ENCODE results near the gene ASPN.

Gene ASPN

DNA sequence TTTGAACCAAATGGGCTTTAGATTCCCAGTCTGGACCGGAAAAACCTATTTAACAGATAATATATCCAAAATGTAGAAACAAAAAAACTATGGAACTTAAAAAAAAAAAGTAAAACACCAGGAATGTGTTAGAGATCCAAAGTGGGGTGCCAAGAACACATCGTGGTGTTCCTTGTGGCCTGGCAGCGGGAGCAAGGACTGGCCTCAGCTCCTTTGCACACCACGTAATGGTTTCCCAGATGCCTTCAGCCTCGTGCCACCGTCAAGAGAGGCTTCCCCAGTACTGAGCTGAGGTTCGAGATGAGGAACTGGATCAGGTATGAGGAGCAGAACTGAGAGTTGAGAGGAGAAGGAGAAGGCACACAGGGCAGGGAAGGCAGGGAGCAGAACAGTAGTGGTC is 3.5 kb downstream of the ASPN start:
- DNase-seq (ENCODE audit: insufficient read length, low spot score) (no peak), FAIRE-seq (no peak)
- no peak for TF ChIP-seq POLR2A (IDR thresholded peaks at IDR 0.05; ENCODE audit: low read depth, low read length)

DNA sequence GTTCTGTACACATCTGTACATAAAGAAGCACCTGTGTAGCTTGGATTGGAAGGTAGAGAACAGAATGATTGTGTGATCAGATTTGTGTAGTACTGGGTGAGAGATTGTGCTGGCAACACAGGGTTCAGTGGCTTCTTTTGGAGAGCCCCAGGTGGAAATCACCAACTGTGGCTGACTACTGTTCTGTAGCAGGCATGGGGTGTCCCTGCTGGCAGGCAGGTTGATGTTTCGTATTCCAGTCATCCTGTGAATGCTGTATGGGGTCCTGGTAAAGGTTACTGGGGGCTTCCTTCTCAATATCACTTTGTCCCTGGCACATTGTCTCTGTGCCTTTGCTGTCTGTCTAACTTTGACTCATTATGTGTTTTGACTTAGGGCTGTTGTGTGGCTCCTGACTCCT is 5.3 kb downstream of the ASPN start:
- FAIRE-seq (no peak), DNase-seq (ENCODE audit: insufficient read length, low spot score) (no peak)
- TF ChIP-seq POLR2A (IDR thresholded peaks at IDR 0.05; ENCODE audit: low read depth, low read length), result no peak

DNA sequence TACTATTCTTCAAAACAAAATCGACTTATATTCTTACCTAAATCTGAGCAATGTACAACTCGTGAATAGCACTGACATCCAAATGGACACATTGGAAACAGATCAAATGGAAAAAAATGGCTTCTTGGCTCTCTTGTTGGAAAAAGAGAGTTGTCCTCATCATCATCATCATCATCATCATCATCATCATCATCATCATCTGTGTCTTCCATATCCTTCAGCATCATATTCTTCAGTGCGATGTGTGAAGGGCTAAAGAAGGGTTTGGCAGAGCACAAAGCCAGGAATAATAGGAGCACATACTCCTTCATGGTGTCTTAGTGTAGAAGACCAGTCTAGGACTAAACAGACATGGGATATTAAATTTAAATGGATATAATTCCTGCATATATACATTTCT is 7.7 kb downstream of the ASPN start:
- FAIRE-seq (peak; percentile 38), DNase-seq (ENCODE audit: insufficient read length, low spot score) (no peak)
- TF ChIP-seq POLR2A (IDR thresholded peaks at IDR 0.05; ENCODE audit: low read depth, low read length), result no peak

DNA sequence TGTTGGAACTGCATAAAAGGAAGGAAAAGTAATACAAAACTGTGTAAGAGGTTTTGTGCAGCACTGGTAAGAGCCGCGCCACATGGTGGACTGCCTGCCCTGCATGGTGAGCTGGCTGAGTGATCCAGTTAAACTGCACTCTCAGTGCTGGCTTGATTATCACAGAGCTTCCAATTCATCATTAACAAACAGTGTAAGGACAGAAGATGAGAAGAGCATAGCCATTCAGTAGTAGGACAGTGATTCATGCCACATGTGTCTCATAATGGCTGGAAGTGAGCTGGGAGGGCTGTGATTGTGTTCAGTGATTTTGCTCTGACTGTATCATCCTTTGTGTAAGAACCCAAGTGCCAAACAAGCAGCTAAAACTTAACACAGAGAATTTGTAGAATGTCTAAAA is 14.1 kb downstream of the ASPN start:
- FAIRE-seq (peak; percentile 73), DNase-seq (ENCODE audit: insufficient read length, low spot score) (no peak)
- TF ChIP-seq POLR2A (IDR thresholded peaks at IDR 0.05; ENCODE audit: low read depth, low read length), result no peak

DNA sequence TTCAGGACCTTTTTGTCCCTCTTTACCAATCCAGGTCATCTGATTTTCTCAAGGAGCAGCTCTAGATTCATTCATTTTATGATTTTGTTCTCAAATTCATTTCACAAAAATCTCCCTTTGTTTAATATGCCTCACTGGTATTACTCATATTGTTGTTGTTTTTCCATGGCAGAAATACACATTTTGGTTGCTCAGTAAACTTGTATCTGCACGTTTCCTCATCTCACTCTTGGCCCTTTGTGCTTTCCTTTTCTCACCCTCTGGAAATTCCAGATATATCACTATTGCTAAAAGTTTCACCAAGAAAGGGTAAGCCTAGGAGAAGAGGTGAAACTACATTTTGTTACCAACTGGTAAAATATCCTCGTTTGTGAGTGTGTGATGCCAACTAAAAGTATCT is 14.8 kb downstream of the ASPN start:
- no peak for TF ChIP-seq POLR2A (IDR thresholded peaks at IDR 0.05; ENCODE audit: low read depth, low read length)
- no peak for FAIRE-seq

DNA sequence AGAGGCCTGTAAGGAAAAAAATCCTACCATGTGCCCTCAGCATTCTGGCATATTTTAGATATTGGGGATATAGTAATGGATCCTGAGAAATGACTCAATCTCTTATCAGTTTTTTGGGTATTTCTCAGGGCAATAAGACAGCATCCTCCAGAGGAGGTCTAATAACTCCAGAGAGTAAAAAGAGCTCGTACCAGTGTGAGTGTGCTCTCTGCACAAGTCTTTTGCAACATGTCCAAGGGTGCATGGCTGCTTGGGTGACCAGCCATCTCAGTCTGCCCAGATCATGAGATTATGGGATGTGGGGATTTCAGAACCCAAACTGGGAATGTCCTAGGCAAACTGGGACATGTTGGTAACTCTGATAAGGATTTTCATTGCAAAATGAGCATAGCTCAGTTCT is 15.3 kb downstream of the ASPN start:
- FAIRE-seq (no peak), DNase-seq (ENCODE audit: insufficient read length, low spot score) (no peak)
- no peak for TF ChIP-seq POLR2A (IDR thresholded peaks at IDR 0.05; ENCODE audit: low read depth, low read length)

More for the DNA sequence above, 14.8 kb downstream of the ASPN start:
- DNase-seq (ENCODE audit: insufficient read length, low spot score), result no peak

DNA sequence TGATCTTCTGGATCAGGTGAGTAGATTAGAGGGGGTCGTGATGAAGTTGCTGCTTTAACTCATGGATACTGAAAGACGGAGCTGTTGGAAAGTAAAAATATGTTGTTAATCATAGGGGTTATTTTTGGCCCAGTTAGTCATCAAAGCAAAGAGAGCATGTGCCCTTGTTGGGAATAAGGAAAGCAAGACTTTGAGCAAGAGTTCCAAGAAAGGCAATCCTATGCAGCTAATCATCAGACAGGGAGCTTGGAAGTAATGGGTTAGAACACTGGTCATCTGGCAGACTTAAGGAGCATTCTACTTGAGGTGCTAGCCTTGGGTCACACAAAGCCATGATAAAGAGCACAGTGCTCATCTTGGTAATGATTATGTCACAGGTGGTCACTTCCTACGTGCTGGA is 18.3 kb downstream of the ASPN start:
- DNase-seq (ENCODE audit: insufficient read length, low spot score) (peak; percentile 19), FAIRE-seq (peak; percentile 92)
- TF ChIP-seq POLR2A (IDR thresholded peaks at IDR 0.05; ENCODE audit: low read depth, low read length), result no peak

DNA sequence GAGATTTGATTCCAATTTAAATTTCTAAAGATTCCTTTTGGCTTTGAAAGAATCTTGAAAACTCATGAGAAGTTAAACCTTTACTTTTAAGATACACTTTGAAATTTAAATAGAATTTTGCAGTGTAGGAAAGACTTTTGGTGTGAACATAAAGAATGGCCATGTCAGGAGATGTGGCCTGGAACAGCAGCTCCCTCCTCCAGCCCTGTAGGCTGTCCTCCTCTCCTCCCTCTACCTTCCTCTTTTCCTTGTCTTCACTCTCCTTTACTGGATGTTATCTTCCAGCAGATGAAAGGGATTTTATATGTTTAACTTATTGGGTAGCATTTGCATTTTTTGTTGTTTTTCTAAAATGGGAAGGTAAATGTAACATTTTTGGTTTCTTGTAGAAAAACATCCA is 18.9 kb downstream of the ASPN start:
- no peak for TF ChIP-seq POLR2A (IDR thresholded peaks at IDR 0.05; ENCODE audit: low read depth, low read length)
- DNase-seq (ENCODE audit: insufficient read length, low spot score) (no peak), FAIRE-seq (no peak)

DNA sequence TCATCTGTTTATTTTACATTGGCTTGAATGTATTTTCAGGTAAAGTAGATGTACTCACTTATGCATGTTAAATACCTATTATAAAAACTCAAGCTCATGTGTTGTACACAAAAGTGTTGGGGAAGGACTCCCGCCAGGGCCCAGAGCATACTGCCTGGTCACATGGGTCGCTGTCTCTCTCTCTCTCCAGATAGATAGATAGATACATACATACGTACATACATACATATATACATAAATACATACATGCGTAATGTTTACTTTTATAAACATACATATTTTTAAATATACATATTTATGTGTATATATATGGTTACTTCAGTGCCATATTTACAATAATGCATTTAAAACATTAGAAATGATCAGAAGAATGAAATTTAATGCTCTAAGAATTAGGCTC is 24.7 kb downstream of the ASPN start:
- DNase-seq (ENCODE audit: insufficient read length, low spot score), result no peak
- peak; percentile 64 for FAIRE-seq

DNA sequence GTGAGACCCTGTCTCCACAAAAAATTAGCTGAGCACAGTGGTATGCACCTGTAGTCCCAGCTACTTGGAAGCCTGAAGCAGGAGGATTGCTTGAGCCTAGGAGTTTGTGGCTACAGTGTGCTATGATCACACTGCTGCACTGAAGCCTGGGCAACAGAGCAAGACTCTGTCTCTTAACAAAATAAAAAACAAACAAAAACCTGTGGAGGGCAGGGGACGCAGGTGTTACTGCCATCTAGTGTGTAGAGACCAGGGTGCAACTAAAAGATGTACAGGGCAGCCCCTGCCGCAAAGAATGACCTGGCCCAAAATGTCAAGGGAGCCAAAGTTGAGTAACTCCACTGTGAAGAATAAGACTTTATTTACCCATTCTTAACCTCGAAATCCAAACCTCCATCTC is 27.1 kb downstream of the ASPN start:
- DNase-seq (ENCODE audit: insufficient read length, low spot score) (peak; percentile 14), FAIRE-seq (peak; percentile 94)
- TF ChIP-seq POLR2A (IDR thresholded peaks at IDR 0.05; ENCODE audit: low read depth, low read length), result no peak

More for the DNA sequence above, 24.7 kb downstream of the ASPN start:
- TF ChIP-seq POLR2A (IDR thresholded peaks at IDR 0.05; ENCODE audit: low read depth, low read length), result no peak

DNA sequence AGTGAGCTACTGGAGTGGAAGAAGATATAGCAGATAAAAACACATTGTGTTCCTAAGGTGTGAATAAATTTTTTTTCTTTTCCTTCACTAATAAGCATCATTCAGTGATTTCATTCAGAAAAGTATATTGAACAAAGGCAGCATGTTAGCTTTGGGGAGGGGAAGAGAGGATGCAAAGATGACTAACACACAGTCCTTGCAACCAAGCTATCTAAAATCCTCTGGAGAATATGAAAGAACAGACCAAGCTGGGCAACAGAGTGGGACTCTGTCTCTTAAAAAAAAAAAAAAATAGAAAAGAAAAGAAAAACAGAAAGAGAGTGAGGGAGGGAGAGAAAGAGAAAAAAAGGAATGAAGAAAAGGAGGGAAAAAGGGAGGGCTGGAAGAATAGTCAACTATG is 35.8 kb downstream of the ASPN start:
- no peak for DNase-seq (ENCODE audit: insufficient read length, low spot score)
- no peak for TF ChIP-seq POLR2A (IDR thresholded peaks at IDR 0.05; ENCODE audit: low read depth, low read length)
- FAIRE-seq, result no peak

DNA sequence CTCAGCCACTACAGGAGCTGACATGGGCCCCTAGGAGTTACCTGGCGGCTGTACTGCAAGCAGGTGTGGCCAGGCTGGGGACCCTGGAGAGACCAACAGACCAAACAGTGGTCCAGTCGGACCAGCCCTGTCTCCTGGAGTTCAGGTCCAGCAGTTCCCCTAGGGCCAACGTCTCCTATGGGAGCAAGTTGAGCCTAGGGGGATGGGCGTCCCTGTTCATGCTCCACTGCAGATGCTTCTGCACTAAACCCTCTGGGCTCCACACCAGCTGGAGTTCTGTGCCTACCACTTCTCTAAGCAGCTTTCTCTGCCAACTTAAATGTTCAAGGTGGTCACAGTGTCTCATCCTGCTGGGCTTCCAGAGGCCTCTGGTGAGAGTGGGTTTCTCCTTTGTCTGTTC is 37.5 kb downstream of the ASPN start:
- no peak for FAIRE-seq
- DNase-seq (ENCODE audit: insufficient read length, low spot score), result no peak
- no peak for TF ChIP-seq POLR2A (IDR thresholded peaks at IDR 0.05; ENCODE audit: low read depth, low read length)

DNA sequence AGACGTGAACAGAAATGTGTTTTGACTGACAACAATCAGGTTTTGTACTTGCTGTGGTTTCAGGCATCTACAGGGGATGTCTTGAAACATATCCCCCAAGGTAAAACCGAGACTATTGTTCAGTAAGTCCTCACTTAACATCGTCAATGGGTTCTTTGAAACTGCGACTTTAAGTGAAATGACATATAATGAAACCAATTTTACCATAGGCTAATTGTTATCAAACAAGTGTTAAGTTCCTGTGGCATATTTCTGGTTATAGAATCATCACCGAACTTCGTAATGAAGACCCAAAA is 41.6 kb downstream of the ASPN start:
- TF ChIP-seq POLR2A (IDR thresholded peaks at IDR 0.05; ENCODE audit: low read depth, low read length), result no peak
- peak; percentile 71 for FAIRE-seq

DNA sequence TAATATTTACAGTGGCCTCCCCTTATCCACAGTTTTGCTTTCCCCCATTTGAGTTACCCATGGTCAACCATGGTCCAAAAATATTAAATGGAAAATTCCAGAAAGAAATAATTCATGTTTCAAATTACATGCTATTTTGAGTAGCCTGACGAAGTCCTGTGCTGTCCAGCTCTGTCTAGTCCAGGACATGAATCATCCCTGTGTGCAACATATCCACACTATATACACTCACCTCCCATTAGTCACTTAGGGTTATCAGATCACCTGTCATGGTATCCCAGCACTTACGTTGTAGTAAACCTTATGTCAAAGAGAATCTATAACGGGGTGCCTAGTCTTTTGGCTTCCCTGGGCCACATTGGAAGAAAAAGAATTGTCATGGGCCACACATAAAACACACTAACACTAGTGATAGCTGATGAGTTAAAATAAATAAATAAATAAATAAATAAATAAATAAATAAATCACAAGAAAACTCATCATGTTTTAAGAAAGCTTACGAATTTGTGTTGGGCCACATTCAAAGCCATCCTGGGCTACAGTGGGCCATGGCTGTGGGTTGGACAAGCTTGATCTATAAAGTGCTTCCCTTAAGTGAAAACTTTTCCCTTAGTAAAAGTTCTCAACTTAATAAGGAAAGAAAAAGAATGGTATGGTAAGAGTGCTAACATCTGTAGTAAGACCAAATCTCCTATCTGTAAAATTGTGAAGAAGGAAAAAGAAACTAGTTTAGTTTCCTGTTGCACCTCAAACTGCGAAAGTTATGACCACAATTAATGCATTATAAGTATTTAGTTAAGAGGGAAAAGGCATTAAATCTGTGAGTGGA is 42.2 kb downstream of the ASPN start:
- FAIRE-seq, result peak; percentile 98
- no peak for TF ChIP-seq POLR2A (IDR thresholded peaks at IDR 0.05; ENCODE audit: low read depth, low read length)

More for the DNA sequence above, 41.6 kb downstream of the ASPN start:
- DNase-seq (ENCODE audit: insufficient read length, low spot score), result no peak

DNA sequence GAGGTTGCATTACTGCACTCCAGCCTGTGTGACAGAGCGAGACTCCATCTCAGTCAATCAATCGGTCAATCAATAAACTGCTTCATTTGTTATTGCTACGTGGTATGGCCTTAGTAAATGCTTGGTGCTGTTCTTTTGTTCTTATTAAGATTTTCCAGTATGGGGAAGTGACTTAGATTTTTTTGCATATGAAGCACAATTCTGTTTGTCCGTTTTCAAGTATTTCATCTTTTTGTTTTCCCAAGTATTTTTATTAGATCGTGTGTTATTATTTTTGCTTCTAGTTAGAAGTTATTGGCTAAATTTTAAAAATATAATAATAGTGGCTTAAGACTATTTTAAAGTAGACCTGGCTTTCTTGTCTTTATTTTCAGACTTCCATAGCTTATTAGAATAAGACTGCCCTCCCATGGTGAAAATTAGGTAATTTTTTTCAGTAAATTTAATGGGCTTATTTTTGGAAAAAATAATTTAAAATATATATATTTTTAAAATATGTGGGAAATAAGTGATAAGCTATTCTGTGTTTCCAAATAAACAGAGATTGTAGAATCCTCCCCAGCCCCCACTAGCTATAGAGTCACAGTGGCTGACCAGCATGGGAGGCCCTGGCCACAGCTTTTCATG is 43.3 kb downstream of the ASPN start:
- FAIRE-seq, result peak; percentile 55
- TF ChIP-seq POLR2A (IDR thresholded peaks at IDR 0.05; ENCODE audit: low read depth, low read length), result no peak
- DNase-seq (ENCODE audit: insufficient read length, low spot score), result no peak

More for the DNA sequence above, 42.2 kb downstream of the ASPN start:
- DNase-seq (ENCODE audit: insufficient read length, low spot score), result peak; percentile 34

Data from H54 (cell line).